GM10847 (cell line): ENCODE results near the gene NFKBIE.

ENCODE experiments used
- POLR2A ChIP-seq: IDR thresholded peaks from 2 replicates; pipeline ENCODE4 v1.6.1; 2011; ENCODE audit not compliant: insufficient read length; ENCODE audit errors: extremely low read depth

NFKBIE gene

DNA sequence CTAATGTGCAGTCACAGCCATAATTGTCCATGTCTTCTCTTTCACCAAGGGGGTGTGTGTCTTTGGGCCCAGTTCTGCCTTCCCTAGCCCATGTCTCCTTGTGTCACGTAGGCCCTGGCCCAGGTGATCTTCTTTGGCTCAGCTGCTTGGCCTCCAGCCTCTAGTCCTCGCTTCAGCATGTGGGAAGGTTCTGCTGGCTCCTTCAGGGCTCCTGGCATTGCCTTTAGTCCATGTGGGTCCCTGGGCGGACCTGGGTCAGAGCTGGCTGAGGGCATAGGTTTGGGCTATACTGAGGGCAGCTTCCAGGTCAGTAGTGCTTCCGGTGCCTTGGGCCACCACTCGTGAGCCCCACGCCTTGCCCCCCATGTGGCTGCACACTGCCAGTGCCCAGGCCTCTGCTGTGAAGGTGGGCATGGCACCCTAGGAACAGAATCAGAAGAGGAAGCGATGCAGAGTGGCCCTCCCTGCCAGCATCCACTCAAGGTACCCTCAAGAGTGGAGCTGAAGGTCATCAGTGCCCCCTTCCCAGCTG lies 35.0 kb upstream of the NFKBIE start:
- no peak for TF ChIP-seq POLR2A

DNA sequence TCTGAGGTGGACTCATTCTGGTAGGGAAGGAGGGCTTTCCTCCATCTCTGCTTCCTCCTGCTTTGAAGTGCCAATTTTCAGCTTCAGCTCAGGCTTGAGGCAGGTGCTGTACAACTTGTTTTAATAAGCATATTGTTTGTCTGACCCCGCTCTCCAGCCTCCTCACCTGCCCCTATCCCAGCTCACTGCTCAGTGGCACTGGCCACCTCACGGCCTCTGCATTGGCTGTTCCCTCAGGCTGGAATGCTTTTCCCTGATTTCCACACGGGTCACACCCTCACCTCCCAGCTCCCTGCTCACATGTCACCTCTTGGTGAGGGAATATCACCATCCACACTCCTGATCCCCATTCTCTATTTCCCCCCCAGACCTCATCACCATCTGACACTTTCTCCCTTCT lies 33.5 kb upstream of the NFKBIE start:
- no peak for TF ChIP-seq POLR2A

- no peak for TF ChIP-seq POLR2A
Measured at GRCh38 chr6:44298055-44298803, 32.9 kb upstream of the NFKBIE start.

- no peak for TF ChIP-seq POLR2A
Measured at GRCh38 chr6:44297063-44298038, 32.0 kb upstream of the NFKBIE start.

- TF ChIP-seq POLR2A = no peak
Measured at GRCh38 chr6:44294832-44295791, 29.8 kb upstream of the NFKBIE start.

DNA sequence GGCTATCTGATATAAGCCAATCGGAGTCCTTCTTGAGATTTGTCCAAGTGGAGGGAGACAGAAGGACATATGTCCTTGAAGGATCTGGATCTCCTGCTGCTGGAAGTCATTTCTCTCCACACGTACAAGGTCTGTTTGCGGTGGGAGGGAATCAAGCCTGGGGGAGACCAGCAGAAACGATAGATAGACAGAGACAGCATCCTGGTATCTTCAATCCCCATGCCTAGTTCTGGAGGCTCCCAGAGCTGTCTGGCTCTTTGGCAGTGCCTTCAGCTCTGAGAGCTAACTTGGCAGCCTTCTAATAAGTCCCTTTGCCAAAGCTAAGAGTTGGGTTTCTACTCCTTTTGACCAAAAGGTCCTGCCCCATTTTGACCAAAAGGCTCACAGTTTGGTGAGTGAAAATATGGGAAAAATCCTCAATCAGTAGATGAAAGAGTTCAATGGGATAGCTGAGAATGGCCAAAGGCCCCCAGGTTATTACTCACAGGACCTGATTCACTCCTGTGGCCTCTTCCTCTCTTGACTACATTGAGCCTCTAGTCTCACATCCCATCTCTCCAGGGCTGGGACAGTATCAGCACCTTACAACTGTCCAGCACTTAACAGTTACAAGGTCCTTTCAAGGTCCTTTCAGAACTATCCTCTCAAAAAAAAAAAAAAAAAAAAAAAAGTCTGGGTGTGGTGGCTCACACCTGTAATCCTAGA lies 27.5 kb upstream of the NFKBIE start:
- TF ChIP-seq POLR2A = no peak

DNA sequence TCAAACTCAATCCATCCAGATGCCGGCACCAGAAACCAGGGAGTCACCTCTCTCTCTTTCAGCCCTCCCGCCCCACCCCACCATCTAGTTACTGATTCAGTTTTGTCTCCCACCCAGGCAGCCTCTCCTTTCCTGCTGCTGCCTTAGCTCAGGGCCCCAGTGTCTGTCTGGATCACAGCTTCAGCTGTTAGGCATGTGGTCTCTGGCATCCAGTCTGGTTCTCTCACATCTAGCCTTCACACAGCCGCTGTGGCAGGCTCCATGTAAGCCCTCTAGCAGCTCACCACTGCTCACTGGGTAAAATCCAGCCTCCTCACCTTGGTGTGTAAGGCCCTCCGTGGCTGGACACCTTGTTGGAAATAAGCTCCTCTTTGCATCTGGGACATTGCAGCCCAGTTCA lies 26.5 kb upstream of the NFKBIE start:
- TF ChIP-seq POLR2A = no peak

GRCh38 chr6:44289726-44290260 lies 24.4 kb upstream of the NFKBIE start:
- no peak for TF ChIP-seq POLR2A

GRCh38 chr6:44286747-44287146 lies 21.4 kb upstream of the NFKBIE start:
- TF ChIP-seq POLR2A = no peak

DNA sequence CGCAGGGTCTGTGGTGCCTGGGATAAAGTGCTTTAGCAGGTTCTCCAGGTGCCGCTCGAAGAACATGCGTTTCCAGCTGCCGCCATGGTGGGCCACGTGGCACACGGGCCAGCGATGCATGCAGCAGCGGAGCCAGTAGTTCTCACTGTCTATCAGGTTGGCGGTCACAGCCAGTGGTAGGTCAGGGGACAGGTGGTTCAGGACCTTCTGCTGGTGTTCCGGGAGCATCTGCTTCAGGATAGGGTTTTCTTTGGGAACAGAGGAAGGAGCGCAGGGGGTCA lies 20.9 kb upstream of the NFKBIE start:
- TF ChIP-seq POLR2A = no peak

DNA sequence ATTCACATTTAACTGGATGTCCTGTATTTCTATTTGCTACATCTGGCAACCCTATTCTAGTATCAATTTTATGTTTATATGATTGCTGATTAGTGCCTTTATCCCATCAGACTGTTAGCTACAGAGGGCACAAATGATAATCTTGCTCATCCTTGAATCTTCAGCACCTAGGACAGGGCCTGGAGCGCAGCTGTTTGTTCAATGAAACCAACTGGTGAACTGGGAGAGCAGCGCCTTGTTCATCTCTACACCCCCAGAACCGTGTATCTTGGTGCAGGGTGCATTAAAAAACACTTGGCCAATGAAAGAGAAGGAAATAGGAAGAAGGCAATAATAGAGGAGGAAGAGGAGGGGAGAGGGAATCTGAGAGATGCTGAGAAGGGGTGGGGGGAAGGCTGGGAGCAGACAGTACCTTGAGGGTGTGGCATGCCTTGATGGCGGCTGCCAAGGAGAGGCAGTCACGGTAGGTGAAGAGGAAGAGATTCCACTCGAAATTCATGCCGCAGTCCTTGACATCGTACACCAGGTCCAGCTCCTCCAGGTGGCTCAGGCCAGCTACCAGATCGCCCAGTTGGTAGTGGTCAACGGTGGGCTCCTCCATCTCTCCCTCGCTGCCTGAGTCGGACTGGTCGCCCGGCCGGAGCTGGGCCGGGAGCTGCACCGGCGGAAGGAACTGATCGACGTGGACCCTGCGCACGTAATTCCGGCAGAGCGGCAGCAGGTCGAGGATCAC lies 20.4 kb upstream of the NFKBIE start:
- TF ChIP-seq POLR2A = no peak

DNA sequence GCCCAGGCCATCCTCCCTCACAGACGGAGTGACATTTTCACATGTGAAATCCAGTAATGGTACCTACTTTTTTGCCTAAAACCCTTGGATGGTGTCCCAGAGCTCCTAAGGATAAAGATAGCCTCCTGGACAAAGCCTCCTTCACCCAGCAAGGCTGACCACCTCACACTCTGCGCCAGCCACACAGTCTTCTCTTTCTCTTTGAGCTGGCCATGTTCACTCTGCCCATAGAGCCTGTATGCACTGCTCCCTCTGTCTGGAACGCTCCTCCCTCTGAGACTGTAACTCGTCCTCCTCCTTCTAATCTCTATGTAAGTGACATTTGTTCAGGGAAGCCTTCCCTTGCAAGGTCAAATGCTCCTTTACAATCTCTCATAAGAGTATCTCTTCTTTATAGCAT lies 19.5 kb upstream of the NFKBIE start:
- TF ChIP-seq POLR2A = no peak

DNA sequence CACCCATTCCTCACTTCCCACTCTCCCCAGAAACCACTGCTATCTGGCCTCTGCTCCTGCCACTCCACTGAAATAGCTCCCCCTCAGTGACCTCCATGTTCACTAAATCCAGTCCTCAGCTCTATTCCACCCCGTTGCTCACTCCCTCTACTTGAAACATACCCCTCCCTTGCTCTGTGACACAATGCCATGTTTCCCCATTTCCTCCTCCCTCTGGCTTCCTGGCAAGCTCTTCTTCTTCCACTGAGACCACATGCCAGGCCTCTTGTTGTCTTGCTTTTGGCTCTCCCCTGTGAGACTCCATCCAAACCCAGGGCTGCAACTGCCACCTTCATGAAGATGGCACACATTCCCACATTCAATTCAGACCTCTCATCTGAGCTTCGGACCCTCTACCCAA lies 18.8 kb upstream of the NFKBIE start:
- TF ChIP-seq POLR2A = no peak
